ENCODE results near the gene CNTRL. TPM values are rescaled to one million over a fixed set of nuclear protein-coding genes. Genes with fewer than 3 reads are reported as not detected.

CNTRL gene
- total and polyA plus RNA-seq, 2 of the 8 experiments (the other 6 are each of a cell fraction or from before 2014, with no cell fraction given): 5.1 to 13.9 TPM

- Histone ChIP-seq H3K23ac (ENCODE audit: insufficient read length) (no peak overlapping the region), H3K79me1 (ENCODE audit: low read depth, low read length) (no peaks in the 10 kb centered on the region), H2BK12ac (ENCODE audit: low read depth, low read length) (no peak overlapping the region), H3K79me2 (ENCODE audit: control insufficient read depth in 1 of 2, insufficient read depth in 2 of 2, low read length in 2 of 2) (no peaks in the 10 kb centered on the region), H3K4me3 (ENCODE audit: extremely low read depth in 1 of 4, insufficient read depth in 2 of 4, low read depth in 3 of 4, low read length in 4 of 4) (no peak overlapping the region), H4K5ac (ENCODE audit: insufficient read length, low read depth, low read length) (no peak overlapping the region), H2BK15ac (ENCODE audit: low read length) (no peak overlapping the region), H3K14ac (ENCODE audit: insufficient read length) (no peak overlapping the region), H3K27ac (ENCODE audit: low read depth, low read length) (no peak overlapping the region), H2BK20ac (ENCODE audit: low read length) (no peak overlapping the region), H3K18ac (ENCODE audit: extremely low read depth, low read length) (no peak overlapping the region), H4K20me1 (replicated peaks in 1 of 2; ENCODE audit: control insufficient read depth in 1 of 2, insufficient read depth in 2 of 2, low read length in 2 of 2) (peaks cover 0 to 1% of the 10 kb centered on the region in 2 experiments), H3K4ac (replicated peaks; ENCODE audit: insufficient read length, low read depth, low read length) (no peak overlapping the region), H3K36me3 (ENCODE audit: control insufficient read depth in 2 of 4, insufficient read depth in 4 of 4, low read length in 3 of 4) (no peaks in the 10 kb centered on the region; a peak in 1 of 8 replicates), H2BK5ac (ENCODE audit: low read depth, low read length) (no peak overlapping the region), H3K4me2 (ENCODE audit: insufficient read depth in 1 of 2, low read depth in 2 of 2, low read length in 2 of 2) (no peak overlapping the region), H2AK5ac (ENCODE audit: low read depth, low read length) (no peak overlapping the region), H3K23me2 (ENCODE audit: low read depth, low read length) (no peaks in the 10 kb centered on the region), H3K9me3 (ENCODE audit: insufficient read depth in 2 of 2, low read depth in 1 of 2, low read length in 1 of 2) (no peaks in the 10 kb centered on the region), H3K9ac (replicated peaks in 1 of 4; ENCODE audit: extremely low read depth in 1 of 4, low read depth in 3 of 4, low read length in 3 of 4) (no peak overlapping the region), H3K27me3 (replicated peaks in 1 of 4; ENCODE audit: control insufficient read depth in 3 of 4, extremely low read depth in 1 of 4, insufficient read depth in 3 of 4, low read length in 3 of 4) (no peaks in the 10 kb centered on the region), H3K4me1 (replicated peaks in 1 of 4; ENCODE audit: control insufficient read depth in 3 of 4, insufficient read depth in 4 of 4, low read length in 3 of 4) (no peaks in the 10 kb centered on the region), H4K91ac (replicated peaks; ENCODE audit: insufficient read length, low read length) (no peak overlapping the region), H3K56ac (replicated peaks; ENCODE audit: insufficient read length, low read depth, low read length) (no peak overlapping the region), H2AFZ (ENCODE audit: low read length) (no peak overlapping the region), H2BK120ac (replicated peaks; ENCODE audit: low read depth, low read length) (no peak overlapping the region), H4K8ac (ENCODE audit: extremely low read depth, insufficient read depth, low read length) (no peak overlapping the region)
- TF ChIP-seq SP4 (IDR thresholded peaks at IDR 0.05; ENCODE audit: low read length) (no peak), EZH2 (IDR thresholded peaks at IDR 0.05; ENCODE audit: low read depth, low read length, severe bottlenecking) (no peak), KDM1A (IDR thresholded peaks at IDR 0.05; ENCODE audit: borderline replicate concordance, low read length) (no peak), SIX5 (IDR thresholded peaks at IDR 0.05; ENCODE audit: low read depth, low read length) (no peak), ATF2 (IDR thresholded peaks at IDR 0.05; ENCODE audit: low read length) (no peak), CEBPB (IDR thresholded peaks at IDR 0.05; ENCODE audit: low read depth, low read length) (no peak), TAF1 (IDR thresholded peaks at IDR 0.05; ENCODE audit: low read depth, low read length) (no peak), HDAC2 (IDR thresholded peaks at IDR 0.05; ENCODE audit: borderline replicate concordance in 1 of 2, low read depth in 2 of 2, low read length in 2 of 2) (no peak), NANOG (IDR thresholded peaks at IDR 0.05; ENCODE audit: insufficient read depth, low read depth, low read length, poor library complexity, severe bottlenecking) (no peak), SIN3A (conservative IDR thresholded peaks at IDR 0.05 in 1 of 2, IDR thresholded peaks at IDR 0.05 in 1 of 2; ENCODE audit: low read depth in 1 of 2, low read length in 2 of 2) (no peak)
- FAIRE-seq: no peak
- ChIA-PET POLR2A (ENCODE audit: partially characterized antibody) (no interaction called here), CTCF (ENCODE audit: partially characterized antibody) (interaction anchor here (1.2 kb wide), 1 partner anchor 81 kb away, joined by 3 read pairs; no protein-coding TSS in a partner anchor)
- DNase-seq (ENCODE audit: low read depth in 1 of 2, low spot score in 2 of 2): no peak
- WGBS, 2 experiments (ENCODE audit: extremely low coverage in 1 of 2, insufficient coverage in 1 of 2, insufficient read length in 1 of 2, insufficient replicate concordance in 2 of 2, low coverage in 1 of 2, low lambda C conversion rate in 2 of 2, missing lambda C conversion rate in 1 of 2): 90% methylated on average over 3 of the region's 3 CpGs; no CpG with 5 or more reads in 1 of the 2 experiments
Measured at GRCh38 chr9:121088576-121088975, 13.8 kb downstream of the CNTRL start.
